PFSK-1 (cell line): ENCODE results near the gene BTBD9.

ENCODE experiments used
- FOXP2 ChIP-seq: optimal IDR thresholded peaks from 2 replicates; pipeline ENCODE3; 2011; ENCODE audit warnings: borderline replicate concordance, control low read depth, inconsistent platforms; ENCODE audit not compliant: insufficient read depth; ENCODE audit errors: extremely low read length, extremely low read depth
- POLR2AphosphoS5 ChIP-seq: IDR thresholded peaks from 2 replicates; pipeline ENCODE4 v1.6.1; 2012; ENCODE audit warnings: low read depth, mild to moderate bottlenecking, control low read depth, low read length, moderate library complexity
- SIN3A ChIP-seq: IDR thresholded peaks from 2 replicates; pipeline ENCODE4 v1.6.1; 2012; ENCODE audit warnings: mild to moderate bottlenecking, low read length, moderate library complexity, borderline replicate concordance; ENCODE audit not compliant: insufficient read depth
- TAF1 ChIP-seq: IDR thresholded peaks from 2 replicates; pipeline ENCODE4 v1.6.1; 2012; ENCODE audit warnings: low read length, control low read depth, borderline replicate concordance; ENCODE audit not compliant: insufficient read depth
- TF ChIP-seq, protein P1 (sequence below), 2 experiments: IDR thresholded peaks; 2 replicates each; pipeline versions ENCODE4 v1.6.1 to v1.8.0; 2011 to 2012; ENCODE audit warnings: low read depth in 2 of 2, low read length in 2 of 2, control low read depth in 1 of 2, inconsistent platforms in 1 of 2, mild to moderate bottlenecking in 1 of 2, moderate library complexity in 1 of 2; ENCODE audit not compliant: insufficient read depth in 1 of 2

Gene BTBD9

DNA sequence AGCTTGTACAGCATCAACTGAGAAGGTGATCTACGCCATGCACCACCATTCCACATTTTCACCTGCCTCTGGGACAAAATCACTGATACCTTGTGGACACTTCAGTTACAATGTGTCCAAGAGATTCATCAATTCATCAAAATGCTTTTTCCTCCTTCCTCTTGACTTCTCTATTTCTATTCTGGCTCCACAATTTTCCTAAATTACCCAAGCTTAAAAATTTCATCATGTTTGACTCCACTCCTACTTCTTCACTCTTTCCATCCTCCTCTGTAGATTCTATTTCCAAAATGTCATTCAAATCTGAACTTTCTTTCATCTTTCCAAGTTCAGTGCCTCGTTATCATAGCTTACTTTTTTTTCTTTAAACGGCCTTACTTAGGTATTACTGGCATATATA is 172.2 kb downstream of the BTBD9 start:
- TF ChIP-seq SIN3A: no peak
- no peak for TF ChIP-seq FOXP2
- no peak for TF ChIP-seq TAF1
- TF ChIP-seq POLR2AphosphoS5: no peak
- TF ChIP-seq, protein P1, sequence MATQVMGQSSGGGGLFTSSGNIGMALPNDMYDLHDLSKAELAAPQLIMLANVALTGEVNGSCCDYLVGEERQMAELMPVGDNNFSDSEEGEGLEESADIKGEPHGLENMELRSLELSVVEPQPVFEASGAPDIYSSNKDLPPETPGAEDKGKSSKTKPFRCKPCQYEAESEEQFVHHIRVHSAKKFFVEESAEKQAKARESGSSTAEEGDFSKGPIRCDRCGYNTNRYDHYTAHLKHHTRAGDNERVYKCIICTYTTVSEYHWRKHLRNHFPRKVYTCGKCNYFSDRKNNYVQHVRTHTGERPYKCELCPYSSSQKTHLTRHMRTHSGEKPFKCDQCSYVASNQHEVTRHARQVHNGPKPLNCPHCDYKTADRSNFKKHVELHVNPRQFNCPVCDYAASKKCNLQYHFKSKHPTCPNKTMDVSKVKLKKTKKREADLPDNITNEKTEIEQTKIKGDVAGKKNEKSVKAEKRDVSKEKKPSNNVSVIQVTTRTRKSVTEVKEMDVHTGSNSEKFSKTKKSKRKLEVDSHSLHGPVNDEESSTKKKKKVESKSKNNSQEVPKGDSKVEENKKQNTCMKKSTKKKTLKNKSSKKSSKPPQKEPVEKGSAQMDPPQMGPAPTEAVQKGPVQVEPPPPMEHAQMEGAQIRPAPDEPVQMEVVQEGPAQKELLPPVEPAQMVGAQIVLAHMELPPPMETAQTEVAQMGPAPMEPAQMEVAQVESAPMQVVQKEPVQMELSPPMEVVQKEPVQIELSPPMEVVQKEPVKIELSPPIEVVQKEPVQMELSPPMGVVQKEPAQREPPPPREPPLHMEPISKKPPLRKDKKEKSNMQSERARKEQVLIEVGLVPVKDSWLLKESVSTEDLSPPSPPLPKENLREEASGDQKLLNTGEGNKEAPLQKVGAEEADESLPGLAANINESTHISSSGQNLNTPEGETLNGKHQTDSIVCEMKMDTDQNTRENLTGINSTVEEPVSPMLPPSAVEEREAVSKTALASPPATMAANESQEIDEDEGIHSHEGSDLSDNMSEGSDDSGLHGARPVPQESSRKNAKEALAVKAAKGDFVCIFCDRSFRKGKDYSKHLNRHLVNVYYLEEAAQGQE (IDR thresholded peaks at IDR 0.05; ENCODE audit: insufficient read depth in 1 of 2, low read depth in 2 of 2, low read length in 2 of 2): no peak

DNA sequence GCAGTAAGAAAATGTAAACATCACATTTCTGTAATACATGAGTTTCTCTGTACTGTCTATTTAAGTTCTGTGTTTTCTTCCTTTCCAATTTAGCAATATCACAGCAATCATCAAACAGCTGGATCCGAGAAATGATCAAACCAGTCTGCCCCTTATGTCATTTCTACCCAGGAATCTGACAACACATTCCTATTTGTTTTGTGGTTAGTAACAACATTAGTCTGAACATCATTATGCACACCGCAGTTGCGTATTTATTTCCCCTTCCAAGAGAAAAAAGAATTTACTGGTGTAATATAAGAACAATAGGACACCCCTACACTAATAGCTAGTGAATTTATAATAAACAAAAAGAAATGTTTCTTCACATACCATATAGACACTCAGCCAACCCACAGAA is 179.5 kb downstream of the BTBD9 start:
- no peak for TF ChIP-seq TAF1
- TF ChIP-seq SIN3A: no peak
- TF ChIP-seq POLR2AphosphoS5: no peak
- TF ChIP-seq, protein P1 (IDR thresholded peaks at IDR 0.05; ENCODE audit: insufficient read depth in 1 of 2, low read depth in 2 of 2, low read length in 2 of 2): no peak
- no peak for TF ChIP-seq FOXP2

DNA sequence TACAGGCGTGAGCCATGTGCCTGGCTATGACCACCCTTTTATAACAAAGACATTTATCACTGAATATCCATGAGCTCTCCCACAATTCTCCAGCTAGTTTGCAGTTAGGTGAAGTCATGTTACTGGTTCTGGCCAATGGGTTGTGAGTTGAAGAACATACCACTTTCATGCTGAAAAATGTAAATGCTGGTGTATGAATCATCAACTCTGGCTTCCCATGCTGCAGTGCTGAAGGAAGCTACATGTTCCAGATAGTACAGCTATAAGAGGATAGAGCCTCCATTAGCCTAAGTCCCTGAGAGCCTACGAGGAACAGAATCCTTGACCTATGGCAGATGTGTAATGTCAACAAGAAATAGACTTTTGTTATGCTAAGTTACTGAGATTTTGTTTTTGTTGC is 180.4 kb downstream of the BTBD9 start:
- TF ChIP-seq POLR2AphosphoS5 (no peak), SIN3A (no peak), TAF1 (no peak)
- TF ChIP-seq, protein P1 (IDR thresholded peaks at IDR 0.05; ENCODE audit: insufficient read depth in 1 of 2, low read depth in 2 of 2, low read length in 2 of 2): no peak

DNA sequence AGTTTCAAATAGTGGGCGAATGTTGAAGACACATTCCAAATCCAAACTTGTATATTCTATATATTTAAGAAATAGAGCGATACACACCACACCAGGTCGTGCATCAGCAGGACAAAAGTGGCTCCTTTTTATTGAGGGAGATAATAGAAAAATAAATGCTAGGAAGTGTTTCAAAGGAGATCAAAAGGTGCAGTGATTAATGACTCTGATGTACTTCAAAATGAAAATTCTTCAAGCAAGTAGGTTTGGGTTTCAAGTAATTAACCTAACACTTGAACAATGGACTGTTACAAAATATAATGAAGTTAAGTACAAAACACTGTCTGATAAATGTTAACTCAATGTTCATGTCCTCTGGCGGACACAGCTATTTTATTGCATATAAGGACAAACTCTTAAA is 185.9 kb downstream of the BTBD9 start:
- TF ChIP-seq SIN3A (no peak), FOXP2 (no peak), TAF1 (no peak), POLR2AphosphoS5 (no peak)
- TF ChIP-seq, protein P1 (IDR thresholded peaks at IDR 0.05; ENCODE audit: insufficient read depth in 1 of 2, low read depth in 2 of 2, low read length in 2 of 2): no peak

DNA sequence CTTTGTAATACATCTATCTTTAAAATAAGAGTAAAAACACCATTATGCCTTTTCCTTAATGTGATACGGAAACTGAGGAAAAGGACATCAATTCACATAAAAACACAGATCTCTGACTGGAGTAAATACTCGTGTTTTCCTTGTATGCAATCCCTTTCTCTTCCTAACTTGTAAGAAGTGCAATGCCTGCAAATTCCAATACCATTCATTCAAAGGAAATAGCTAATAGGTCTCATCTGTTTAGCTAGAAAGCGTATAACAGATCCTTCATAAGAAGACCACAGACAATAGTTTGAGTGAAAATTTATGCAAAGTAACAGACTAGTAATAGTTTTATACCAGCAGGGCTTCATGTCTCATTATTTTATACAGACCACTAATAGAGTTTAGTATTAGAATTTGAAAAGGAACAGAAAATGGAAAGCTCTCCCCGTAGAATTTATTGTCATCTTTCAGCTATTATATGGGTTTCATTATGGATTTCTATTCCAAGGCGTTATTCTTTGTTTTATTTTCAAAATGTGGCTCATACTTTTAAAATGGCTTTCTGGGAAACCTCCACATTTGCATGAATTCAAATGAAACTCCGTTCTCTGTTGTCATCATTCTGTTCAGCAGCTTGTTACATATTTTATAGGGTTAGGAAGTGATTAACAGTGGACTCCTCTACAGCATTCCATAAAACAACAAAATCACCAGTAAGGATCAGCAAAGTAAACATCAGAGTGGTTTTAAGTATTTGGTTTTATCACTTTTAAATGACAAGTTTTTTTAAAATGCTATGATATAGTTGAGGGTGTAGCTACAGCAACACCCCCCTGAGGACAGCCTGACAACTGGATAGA is 186.7 kb downstream of the BTBD9 start:
- TF ChIP-seq FOXP2 (no peak), POLR2AphosphoS5 (no peak), TAF1 (no peak), SIN3A (no peak)
- TF ChIP-seq, protein P1 (IDR thresholded peaks at IDR 0.05; ENCODE audit: insufficient read depth in 1 of 2, low read depth in 2 of 2, low read length in 2 of 2): no peak
